HepG2 (cell line): Measurements from ENCODE around the gene ZMIZ1. TPM values are rescaled to one million over a fixed set of nuclear protein-coding genes. Genes with fewer than 3 reads are reported as not detected.
A peak's percentile ranks its signal among the peaks of the same experiment; 100 is the strongest.

Source experiments
- ETV6 ChIP-seq: sonication (generic); formaldehyde crosslinking; conservative IDR thresholded peaks from 2 replicates; pipeline ENCODE4 v1.4.0; 2020; ENCODE audit warnings: missing genetic modification reagents
- FOXK1 ChIP-seq: sonication (generic); formaldehyde crosslinking; IDR thresholded peaks from 2 replicates; pipeline ENCODE4 v1.4.0; 2020; ENCODE audit warnings: low read depth, missing genetic modification reagents, borderline replicate concordance
- GMEB2 ChIP-seq: IDR thresholded peaks from 2 replicates; pipeline ENCODE4 v1.6.1; 2016; ENCODE audit warnings: missing biosample characterization, missing genetic modification reagents, low read depth
- HNRNPUL1 ChIP-seq: fragments of 200-400 bp; formaldehyde crosslinking; IDR thresholded peaks from 2 replicates; pipeline ENCODE4 v1.6.1; 2017; ENCODE audit warnings: low read depth, mild to moderate bottlenecking, low read length, moderate library complexity
- JARID2 ChIP-seq: sonication (generic); formaldehyde crosslinking; IDR thresholded peaks from 2 replicates; pipeline ENCODE4 v1.8.1; 2023; ENCODE audit warnings: missing genetic modification reagents, inconsistent platforms; ENCODE audit not compliant: insufficient replicate concordance
- KDM5A ChIP-seq: fragments of 200-600 bp; sonication (generic); IDR thresholded peaks from 2 replicates; pipeline ENCODE4 v1.7.0; 2018; ENCODE audit warnings: antibody characterized with exemption, mild to moderate bottlenecking, low read length, borderline replicate concordance
- NFE2 ChIP-seq: sonication (generic); formaldehyde crosslinking; IDR thresholded peaks from 2 replicates; pipeline ENCODE4 v1.4.0; 2020; ENCODE audit warnings: missing genetic modification reagents
- POLR2AphosphoS5 ChIP-seq: IDR thresholded peaks from 2 replicates; pipeline ENCODE4 v1.6.1; 2012; ENCODE audit warnings: low read depth, low read length
- RBFOX2 ChIP-seq: fragments of 200-400 bp; formaldehyde crosslinking; IDR thresholded peaks from 2 replicates; pipeline ENCODE4 v1.6.1; 2017; ENCODE audit warnings: low read depth, mild to moderate bottlenecking, low read length
- SIX4 ChIP-seq: sonication (generic); formaldehyde crosslinking; IDR thresholded peaks from 2 replicates; pipeline ENCODE4 v1.4.0; 2020; ENCODE audit warnings: missing genetic modification reagents
- SMAD9 ChIP-seq: sonication (generic); formaldehyde crosslinking; IDR thresholded peaks from 2 replicates; pipeline ENCODE4 v1.5.1; 2020; ENCODE audit warnings: mild to moderate bottlenecking, missing genetic modification reagents
- ZBTB44 ChIP-seq: sonication (generic); formaldehyde crosslinking; IDR thresholded peaks from 2 replicates; pipeline ENCODE4 v1.4.0; 2020; ENCODE audit warnings: missing genetic modification reagents
- ZNF253 ChIP-seq: sonication (generic); formaldehyde crosslinking; IDR thresholded peaks from 2 replicates; pipeline ENCODE4 v1.8.0; 2022; ENCODE audit warnings: mild to moderate bottlenecking, missing genetic modification reagents, borderline replicate concordance
- ZNF282 ChIP-seq: fragments of 450-650 bp; IDR thresholded peaks from 2 replicates; pipeline ENCODE4 v1.6.1; 2018; ENCODE audit not compliant: partially characterized antibody
- ZNF33B ChIP-seq: sonication (generic); formaldehyde crosslinking; IDR thresholded peaks from 2 replicates; pipeline ENCODE4 v1.5.1; 2020; ENCODE audit warnings: mild to moderate bottlenecking, missing genetic modification reagents
- ZNF547 ChIP-seq: sonication (generic); formaldehyde crosslinking; IDR thresholded peaks from 2 replicates; pipeline ENCODE4 v1.5.1; 2020; ENCODE audit warnings: mild to moderate bottlenecking, missing genetic modification reagents
- ZNF552 ChIP-seq: sonication (generic); formaldehyde crosslinking; IDR thresholded peaks from 2 replicates; pipeline ENCODE4 v1.9.0; 2022; ENCODE audit warnings: missing genetic modification reagents, mild to moderate bottlenecking, borderline replicate concordance
- ZNF776 ChIP-seq: sonication (generic); formaldehyde crosslinking; IDR thresholded peaks from 2 replicates; pipeline ENCODE4 v1.4.0; 2020; ENCODE audit warnings: mild to moderate bottlenecking, missing genetic modification reagents
- polyA plus RNA-seq, 8 experiments: library from polyadenylated mRNA; depleted of rRNA in 3 of 8; stranded (reverse) in 7 of 8; unstranded in 1 of 8; fragments of >200 nt; fragmentation: Illumina TruSeq in 4 of 8; extraction: Trizol in 4 of 8; gene quantifications; 2 replicates each; pipeline versions ENCODE4 v1.2.1 to v1.2.3, GENCODE V29; 2011 to 2016; ENCODE audit warnings: low read depth in 4 of 8, missing spikeins in 1 of 8, mixed read lengths in 1 of 8; ENCODE audit not compliant: insufficient read depth in 1 of 8
- total RNA-seq, 5 experiments: library from RNA; depleted of rRNA; stranded (reverse); fragments of >200 nt; fragmentation: Illumina TruSeq; extraction: Trizol; gene quantifications; 2 replicates each; pipeline ENCODE4 v1.2.3, GENCODE V29; 2016; ENCODE audit warnings: low read depth in 1 of 5
- TF ChIP-seq, protein P1 (sequence below): sonication (generic); formaldehyde crosslinking; IDR thresholded peaks from 2 replicates; pipeline ENCODE4 v1.4.0; 2020; ENCODE audit warnings: missing genetic modification reagents
- TF ChIP-seq, protein P2 (sequence below): sonication (generic); formaldehyde crosslinking; IDR thresholded peaks from 2 replicates; pipeline ENCODE4 v1.4.0; 2020; ENCODE audit warnings: mild to moderate bottlenecking, missing genetic modification reagents

The ZMIZ1 gene
- total and polyA plus RNA-seq, 2 of the 13 experiments (the other 11 are each of a cell fraction or from before 2014, with no cell fraction given) = 5.3 to 10.2 TPM

GRCh38 chr10:79347226-79347893 lies 278.6 kb downstream of the ZMIZ1 start, which contains the start of gene PPIF (continued):
- TF ChIP-seq SIX4 (CRISPR knock-in tag) = peak; percentile 60; the same call in 1 of the 2 replicates
- TF ChIP-seq JARID2 (CRISPR knock-in tag) = no peak
- no peak for TF ChIP-seq ZNF282
- no peak for TF ChIP-seq NFE2 (CRISPR knock-in tag)
- TF ChIP-seq POLR2AphosphoS5 = peak; percentile 89
- no peak for TF ChIP-seq HNRNPUL1
- TF ChIP-seq FOXK1 (CRISPR knock-in tag) = peak; percentile 28; the same call in 1 of the 2 replicates
- TF ChIP-seq ZNF253 = no peak
- peak; percentile 85 for TF ChIP-seq ZNF547 (CRISPR knock-in tag)
- TF ChIP-seq ZNF33B (CRISPR knock-in tag) = no peak; the same call in 1 of the 2 replicates
- TF ChIP-seq, protein P1, sequence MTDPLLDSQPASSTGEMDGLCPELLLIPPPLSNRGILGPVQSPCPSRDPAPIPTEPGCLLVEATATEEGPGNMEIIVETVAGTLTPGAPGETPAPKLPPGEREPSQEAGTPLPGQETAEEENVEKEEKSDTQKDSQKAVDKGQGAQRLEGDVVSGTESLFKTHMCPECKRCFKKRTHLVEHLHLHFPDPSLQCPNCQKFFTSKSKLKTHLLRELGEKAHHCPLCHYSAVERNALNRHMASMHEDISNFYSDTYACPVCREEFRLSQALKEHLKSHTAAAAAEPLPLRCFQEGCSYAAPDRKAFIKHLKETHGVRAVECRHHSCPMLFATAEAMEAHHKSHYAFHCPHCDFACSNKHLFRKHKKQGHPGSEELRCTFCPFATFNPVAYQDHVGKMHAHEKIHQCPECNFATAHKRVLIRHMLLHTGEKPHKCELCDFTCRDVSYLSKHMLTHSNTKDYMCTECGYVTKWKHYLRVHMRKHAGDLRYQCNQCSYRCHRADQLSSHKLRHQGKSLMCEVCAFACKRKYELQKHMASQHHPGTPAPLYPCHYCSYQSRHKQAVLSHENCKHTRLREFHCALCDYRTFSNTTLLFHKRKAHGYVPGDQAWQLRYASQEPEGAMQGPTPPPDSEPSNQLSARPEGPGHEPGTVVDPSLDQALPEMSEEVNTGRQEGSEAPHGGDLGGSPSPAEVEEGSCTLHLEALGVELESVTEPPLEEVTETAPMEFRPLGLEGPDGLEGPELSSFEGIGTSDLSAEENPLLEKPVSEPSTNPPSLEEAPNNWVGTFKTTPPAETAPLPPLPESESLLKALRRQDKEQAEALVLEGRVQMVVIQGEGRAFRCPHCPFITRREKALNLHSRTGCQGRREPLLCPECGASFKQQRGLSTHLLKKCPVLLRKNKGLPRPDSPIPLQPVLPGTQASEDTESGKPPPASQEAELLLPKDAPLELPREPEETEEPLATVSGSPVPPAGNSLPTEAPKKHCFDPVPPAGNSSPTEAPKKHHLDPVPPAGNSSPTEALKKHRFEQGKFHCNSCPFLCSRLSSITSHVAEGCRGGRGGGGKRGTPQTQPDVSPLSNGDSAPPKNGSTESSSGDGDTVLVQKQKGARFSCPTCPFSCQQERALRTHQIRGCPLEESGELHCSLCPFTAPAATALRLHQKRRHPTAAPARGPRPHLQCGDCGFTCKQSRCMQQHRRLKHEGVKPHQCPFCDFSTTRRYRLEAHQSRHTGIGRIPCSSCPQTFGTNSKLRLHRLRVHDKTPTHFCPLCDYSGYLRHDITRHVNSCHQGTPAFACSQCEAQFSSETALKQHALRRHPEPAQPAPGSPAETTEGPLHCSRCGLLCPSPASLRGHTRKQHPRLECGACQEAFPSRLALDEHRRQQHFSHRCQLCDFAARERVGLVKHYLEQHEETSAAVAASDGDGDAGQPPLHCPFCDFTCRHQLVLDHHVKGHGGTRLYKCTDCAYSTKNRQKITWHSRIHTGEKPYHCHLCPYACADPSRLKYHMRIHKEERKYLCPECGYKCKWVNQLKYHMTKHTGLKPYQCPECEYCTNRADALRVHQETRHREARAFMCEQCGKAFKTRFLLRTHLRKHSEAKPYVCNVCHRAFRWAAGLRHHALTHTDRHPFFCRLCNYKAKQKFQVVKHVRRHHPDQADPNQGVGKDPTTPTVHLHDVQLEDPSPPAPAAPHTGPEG = peak; percentile 93
- TF ChIP-seq ETV6 (CRISPR knock-in tag) = no peak
- peak; percentile 97 for TF ChIP-seq RBFOX2
- peak; percentile 81; the same call in 1 of the 2 replicates for TF ChIP-seq ZNF776 (CRISPR knock-in tag)
- TF ChIP-seq SMAD9 (CRISPR knock-in tag) = no peak
- no peak for TF ChIP-seq GMEB2 (CRISPR knock-in tag)
- no peak for TF ChIP-seq ZBTB44 (CRISPR knock-in tag)
- peak; percentile 37; the same call in 1 of the 2 replicates for TF ChIP-seq KDM5A
- TF ChIP-seq, protein P2, sequence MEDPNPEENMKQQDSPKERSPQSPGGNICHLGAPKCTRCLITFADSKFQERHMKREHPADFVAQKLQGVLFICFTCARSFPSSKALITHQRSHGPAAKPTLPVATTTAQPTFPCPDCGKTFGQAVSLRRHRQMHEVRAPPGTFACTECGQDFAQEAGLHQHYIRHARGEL (CRISPR knock-in tag) = 0 out of 2 replicates have a peak, but pooled peaks have one; percentile 29
- TF ChIP-seq ZNF552 (CRISPR knock-in tag) = no peak
